ENCODE results near the gene TGIF2. TPM values are rescaled to one million over a fixed set of nuclear protein-coding genes. Genes with fewer than 3 reads are reported as not detected.
"Not testable (repeated sequence)": the region's sequence is repeated elsewhere in the genome, so short reads cannot be mapped to it uniquely, and the experiment has no call there.

Gene TGIF2
- total RNA-seq, 1 donor from 2014 or later, result 29.2 TPM

DNA sequence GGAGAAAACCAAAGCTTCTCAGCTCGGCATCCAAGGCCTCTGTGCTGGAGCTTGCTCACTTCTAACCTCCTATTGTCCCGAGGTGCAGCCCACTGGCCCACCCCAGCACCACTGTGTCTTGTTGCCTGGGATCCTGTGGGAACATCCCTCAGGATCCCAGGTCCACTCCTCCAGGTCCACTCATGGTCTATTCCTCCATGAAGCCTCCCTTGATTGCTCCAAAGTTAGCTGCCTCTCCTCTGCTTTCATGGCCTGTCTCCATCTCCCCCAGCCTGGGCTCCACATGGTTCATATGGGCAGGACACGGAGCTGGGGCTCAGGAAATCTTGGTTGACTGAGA is 58.7 kb downstream of the TGIF2 start:
- peaks cover 5% of the 10 kb centered on the region for H3K4me1 Mint-ChIP-seq (ENCODE audit: unreplicated experiment)
- H3K27me3 Mint-ChIP-seq (ENCODE audit: unreplicated experiment), result no peaks in the 10 kb centered on the region
- no peak overlapping the region for H3K4me3 Mint-ChIP-seq (ENCODE audit: unreplicated experiment)
- no peak for TF ChIP-seq CTCF (IDR thresholded peaks at IDR 0.05)
- no peak for DNase-seq (ENCODE audit: extremely low spot score, unreplicated experiment)
- H3K36me3 Mint-ChIP-seq (ENCODE audit: unreplicated experiment), result no peaks in the 10 kb centered on the region
- no peaks in the 10 kb centered on the region for H3K9me3 Mint-ChIP-seq (ENCODE audit: unreplicated experiment)
- no peak overlapping the region for H3K27ac Mint-ChIP-seq (ENCODE audit: unreplicated experiment)

- no peaks in the 10 kb centered on the region for H3K9me3 Mint-ChIP-seq (ENCODE audit: unreplicated experiment)
- H3K36me3 Mint-ChIP-seq (ENCODE audit: unreplicated experiment), result no peaks in the 10 kb centered on the region
- peaks cover 5% of the 10 kb centered on the region for H3K4me1 Mint-ChIP-seq (ENCODE audit: unreplicated experiment)
- no peaks in the 10 kb centered on the region for H3K27me3 Mint-ChIP-seq (ENCODE audit: unreplicated experiment)
- no peak overlapping the region for H3K27ac Mint-ChIP-seq (ENCODE audit: unreplicated experiment)
- H3K4me3 Mint-ChIP-seq (ENCODE audit: unreplicated experiment), result no peak overlapping the region
- no peak for DNase-seq (ENCODE audit: extremely low spot score, unreplicated experiment)
- no peak for TF ChIP-seq CTCF (IDR thresholded peaks at IDR 0.05)
These were observed 59.3 kb downstream of the TGIF2 start for GRCh38 chr20:36632487-36633284.

GRCh38 chr20:36633285-36633772 is 59.9 kb downstream of the TGIF2 start:
- Mint-ChIP-seq H3K27ac (ENCODE audit: unreplicated experiment) (no peak overlapping the region), H3K9me3 (ENCODE audit: unreplicated experiment) (no peaks in the 10 kb centered on the region), H3K27me3 (ENCODE audit: unreplicated experiment) (no peaks in the 10 kb centered on the region), H3K4me3 (ENCODE audit: unreplicated experiment) (no peak overlapping the region), H3K36me3 (ENCODE audit: unreplicated experiment) (no peaks in the 10 kb centered on the region), H3K4me1 (ENCODE audit: unreplicated experiment) (peaks cover 5% of the 10 kb centered on the region)
- DNase-seq (ENCODE audit: extremely low spot score, unreplicated experiment), result no peak
- no peak for TF ChIP-seq CTCF (IDR thresholded peaks at IDR 0.05)

GRCh38 chr20:36634342-36634741 is 60.9 kb downstream of the TGIF2 start:
- no peak for DNase-seq (ENCODE audit: extremely low spot score, unreplicated experiment)
- Mint-ChIP-seq H3K4me3 (ENCODE audit: unreplicated experiment) (no peak overlapping the region), H3K36me3 (ENCODE audit: unreplicated experiment) (no peaks in the 10 kb centered on the region), H3K9me3 (ENCODE audit: unreplicated experiment) (no peaks in the 10 kb centered on the region), H3K4me1 (ENCODE audit: unreplicated experiment) (peaks cover 5% of the 10 kb centered on the region), H3K27ac (ENCODE audit: unreplicated experiment) (no peak overlapping the region), H3K27me3 (ENCODE audit: unreplicated experiment) (no peaks in the 10 kb centered on the region)
- TF ChIP-seq CTCF (IDR thresholded peaks at IDR 0.05), result no peak

- not testable (repeated sequence) for H3K9me3 Mint-ChIP-seq (ENCODE audit: unreplicated experiment); H3K4me1 Mint-ChIP-seq (ENCODE audit: unreplicated experiment); H3K27me3 Mint-ChIP-seq (ENCODE audit: unreplicated experiment); H3K36me3 Mint-ChIP-seq (ENCODE audit: unreplicated experiment); H3K27ac Mint-ChIP-seq (ENCODE audit: unreplicated experiment); H3K4me3 Mint-ChIP-seq (ENCODE audit: unreplicated experiment); DNase-seq (ENCODE audit: extremely low spot score, unreplicated experiment)
These were observed 65.5 kb downstream of the TGIF2 start for GRCh38 chr20:36638876-36639400.
